HEK293 (cell line): ENCODE data around the gene NKG7.

Experiments
- ZNF423 ChIP-seq: fragments of 450-650 bp; formaldehyde crosslinking; IDR thresholded peaks from 2 replicates; pipeline ENCODE4 v1.5.1; 2016; ENCODE audit warnings: missing biosample characterization, missing genetic modification characterization
- TF ChIP-seq, protein P1 (sequence below): sonication (generic); formaldehyde crosslinking; IDR thresholded peaks from 2 replicates; pipeline ENCODE4 v1.8.1; 2022; ENCODE audit warnings: mild to moderate bottlenecking, moderate library complexity, missing genetic modification reagents
- TF ChIP-seq, protein P2 (sequence below): fragments of 450-650 bp; formaldehyde crosslinking; IDR thresholded peaks from 2 replicates; pipeline ENCODE4 v1.5.1; 2016; ENCODE audit warnings: missing biosample characterization, missing genetic modification characterization, borderline replicate concordance
- TF ChIP-seq, protein P3 (sequence below): fragments of 450-650 bp; formaldehyde crosslinking; IDR thresholded peaks from 2 replicates; pipeline ENCODE4 v1.5.1; 2016; ENCODE audit warnings: missing biosample characterization, missing genetic modification characterization
- TF ChIP-seq, protein P4 (sequence below): fragments of 450-650 bp; formaldehyde crosslinking; IDR thresholded peaks from 2 replicates; pipeline ENCODE4 v1.5.1; 2016; ENCODE audit warnings: missing biosample characterization, missing genetic modification characterization, low read depth

DNA sequence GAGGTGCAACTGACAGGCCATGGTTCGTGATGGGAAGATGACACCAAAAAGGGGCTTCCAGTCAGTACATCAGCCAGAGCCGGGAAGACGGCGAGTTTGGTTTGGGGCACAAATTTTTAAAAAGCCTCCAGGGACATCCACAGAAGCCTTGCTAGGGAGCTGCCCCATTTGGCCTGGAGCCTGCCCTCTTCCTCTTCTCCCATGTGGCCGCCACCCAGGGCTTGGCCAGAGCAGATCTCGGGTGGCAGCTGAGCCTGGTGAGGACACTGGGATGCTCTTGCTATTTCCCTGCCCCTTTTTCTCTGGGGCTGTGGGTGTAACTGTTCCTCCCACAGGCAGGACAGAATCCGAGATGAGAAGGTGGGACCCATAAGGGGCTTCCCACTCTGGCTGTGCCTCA lies 14.5 kb downstream of the NKG7 start:
- TF ChIP-seq, protein P1, sequence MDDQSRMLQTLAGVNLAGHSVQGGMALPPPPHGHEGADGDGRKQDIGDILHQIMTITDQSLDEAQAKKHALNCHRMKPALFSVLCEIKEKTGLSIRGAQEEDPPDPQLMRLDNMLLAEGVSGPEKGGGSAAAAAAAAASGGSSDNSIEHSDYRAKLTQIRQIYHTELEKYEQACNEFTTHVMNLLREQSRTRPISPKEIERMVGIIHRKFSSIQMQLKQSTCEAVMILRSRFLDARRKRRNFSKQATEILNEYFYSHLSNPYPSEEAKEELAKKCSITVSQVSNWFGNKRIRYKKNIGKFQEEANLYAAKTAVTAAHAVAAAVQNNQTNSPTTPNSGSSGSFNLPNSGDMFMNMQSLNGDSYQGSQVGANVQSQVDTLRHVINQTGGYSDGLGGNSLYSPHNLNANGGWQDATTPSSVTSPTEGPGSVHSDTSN (CRISPR knock-in tag), result no peak
- TF ChIP-seq, protein P2, sequence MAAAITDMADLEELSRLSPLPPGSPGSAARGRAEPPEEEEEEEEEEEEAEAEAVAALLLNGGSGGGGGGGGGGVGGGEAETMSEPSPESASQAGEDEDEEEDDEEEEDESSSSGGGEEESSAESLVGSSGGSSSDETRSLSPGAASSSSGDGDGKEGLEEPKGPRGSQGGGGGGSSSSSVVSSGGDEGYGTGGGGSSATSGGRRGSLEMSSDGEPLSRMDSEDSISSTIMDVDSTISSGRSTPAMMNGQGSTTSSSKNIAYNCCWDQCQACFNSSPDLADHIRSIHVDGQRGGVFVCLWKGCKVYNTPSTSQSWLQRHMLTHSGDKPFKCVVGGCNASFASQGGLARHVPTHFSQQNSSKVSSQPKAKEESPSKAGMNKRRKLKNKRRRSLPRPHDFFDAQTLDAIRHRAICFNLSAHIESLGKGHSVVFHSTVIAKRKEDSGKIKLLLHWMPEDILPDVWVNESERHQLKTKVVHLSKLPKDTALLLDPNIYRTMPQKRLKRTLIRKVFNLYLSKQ (tag by site-specific recombination), result no peak
- TF ChIP-seq, protein P3, sequence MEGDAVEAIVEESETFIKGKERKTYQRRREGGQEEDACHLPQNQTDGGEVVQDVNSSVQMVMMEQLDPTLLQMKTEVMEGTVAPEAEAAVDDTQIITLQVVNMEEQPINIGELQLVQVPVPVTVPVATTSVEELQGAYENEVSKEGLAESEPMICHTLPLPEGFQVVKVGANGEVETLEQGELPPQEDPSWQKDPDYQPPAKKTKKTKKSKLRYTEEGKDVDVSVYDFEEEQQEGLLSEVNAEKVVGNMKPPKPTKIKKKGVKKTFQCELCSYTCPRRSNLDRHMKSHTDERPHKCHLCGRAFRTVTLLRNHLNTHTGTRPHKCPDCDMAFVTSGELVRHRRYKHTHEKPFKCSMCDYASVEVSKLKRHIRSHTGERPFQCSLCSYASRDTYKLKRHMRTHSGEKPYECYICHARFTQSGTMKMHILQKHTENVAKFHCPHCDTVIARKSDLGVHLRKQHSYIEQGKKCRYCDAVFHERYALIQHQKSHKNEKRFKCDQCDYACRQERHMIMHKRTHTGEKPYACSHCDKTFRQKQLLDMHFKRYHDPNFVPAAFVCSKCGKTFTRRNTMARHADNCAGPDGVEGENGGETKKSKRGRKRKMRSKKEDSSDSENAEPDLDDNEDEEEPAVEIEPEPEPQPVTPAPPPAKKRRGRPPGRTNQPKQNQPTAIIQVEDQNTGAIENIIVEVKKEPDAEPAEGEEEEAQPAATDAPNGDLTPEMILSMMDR (tag by site-specific recombination), result no peak
- no peak for TF ChIP-seq ZNF423 (tag by site-specific recombination)
- TF ChIP-seq, protein P4, sequence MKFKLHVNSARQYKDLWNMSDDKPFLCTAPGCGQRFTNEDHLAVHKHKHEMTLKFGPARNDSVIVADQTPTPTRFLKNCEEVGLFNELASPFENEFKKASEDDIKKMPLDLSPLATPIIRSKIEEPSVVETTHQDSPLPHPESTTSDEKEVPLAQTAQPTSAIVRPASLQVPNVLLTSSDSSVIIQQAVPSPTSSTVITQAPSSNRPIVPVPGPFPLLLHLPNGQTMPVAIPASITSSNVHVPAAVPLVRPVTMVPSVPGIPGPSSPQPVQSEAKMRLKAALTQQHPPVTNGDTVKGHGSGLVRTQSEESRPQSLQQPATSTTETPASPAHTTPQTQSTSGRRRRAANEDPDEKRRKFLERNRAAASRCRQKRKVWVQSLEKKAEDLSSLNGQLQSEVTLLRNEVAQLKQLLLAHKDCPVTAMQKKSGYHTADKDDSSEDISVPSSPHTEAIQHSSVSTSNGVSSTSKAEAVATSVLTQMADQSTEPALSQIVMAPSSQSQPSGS, result no peak
